IMR-90 (cell line): ENCODE measurements around the gene FAM83E. TPM values are rescaled to one million over a fixed set of nuclear protein-coding genes. Genes with fewer than 3 reads are reported as not detected.

ENCODE experiments used
- ATAC-seq: fragments of 200-7000 bp; cut with Tn5 transposase; 2 replicates; pipeline ENCODE4 v1.9.1; 2020; ENCODE audit warnings: low read depth, mild to moderate bottlenecking, moderate library complexity
- BruUV-seq: library from RNA; stranded (reverse); fragments of 400-500 nt; replicated peaks from 2 replicates; lab custom pipeline; 2021; lab: Mats Ljungman, UMichigan
- CTCF ChIA-PET: fragments of 300-600 bp; formaldehyde crosslinking; extraction: SDS; loops from one replicate; lab custom pipeline; 2021; ENCODE audit warnings: antibody characterized with exemption; lab: Yijun Ruan, JAX
- POLR2A ChIA-PET: fragments of 300-600 bp; sonication (Branson Sonifier 250); formaldehyde crosslinking; loops from one replicate; lab custom pipeline; 2022; ENCODE audit warnings: antibody characterized with exemption; ENCODE audit not compliant: unreplicated experiment; lab: Charles Lee
- DNase-seq: peaks from one replicate; pipeline ENCODE4 v3.0.0; 2013
- H2AFZ ChIP-seq: replicated peaks from 2 replicates; pipeline ENCODE3; 2013; ENCODE audit warnings: low read length, mild to moderate bottlenecking; ENCODE audit not compliant: poor library complexity
- H2AK5ac ChIP-seq: 2 replicates; pipeline ENCODE4 v1.6.1; 2013; ENCODE audit warnings: low read depth, low read length, inconsistent platforms
- H2AK9ac ChIP-seq: replicated peaks from 2 replicates; pipeline ENCODE3; 2013; ENCODE audit warnings: mild to moderate bottlenecking, low read depth, low read length, moderate library complexity; ENCODE audit not compliant: poor library complexity
- H2BK120ac ChIP-seq: 2 replicates; pipeline ENCODE4 v1.6.1; 2013; ENCODE audit warnings: low read depth, low read length, inconsistent platforms
- H2BK15ac ChIP-seq: 3 replicates; pipeline ENCODE4 v1.6.1; 2013; ENCODE audit warnings: low read depth, low read length, inconsistent platforms
- H2BK20ac ChIP-seq: 2 replicates; pipeline ENCODE4 v1.6.1; 2013; ENCODE audit warnings: low read depth, mild to moderate bottlenecking, inconsistent platforms, low read length, moderate library complexity
- H2BK5ac ChIP-seq: 2 replicates; pipeline ENCODE4 v1.6.1; 2013; ENCODE audit warnings: mild to moderate bottlenecking, low read depth, low read length, inconsistent platforms; ENCODE audit not compliant: poor library complexity, severe bottlenecking
- H3K14ac ChIP-seq: replicated peaks from 2 replicates; pipeline ENCODE4 v1.6.1; 2013; ENCODE audit warnings: low read depth, low read length, inconsistent platforms
- H3K18ac ChIP-seq: 2 replicates; pipeline ENCODE4 v1.6.1; 2013; ENCODE audit warnings: low read depth, low read length, control low read depth
- H3K23ac ChIP-seq: 2 replicates; pipeline ENCODE4 v1.6.1; 2013; ENCODE audit warnings: low read depth, low read length, inconsistent platforms
- H3K27ac ChIP-seq: 2 replicates; pipeline ENCODE4 v1.5.1; 2013; ENCODE audit warnings: mild to moderate bottlenecking, control low read depth, low read length; ENCODE audit not compliant: insufficient read depth
- H3K27me3 ChIP-seq: 2 replicates; pipeline ENCODE4 v1.6.1; 2013; ENCODE audit warnings: low read length; ENCODE audit not compliant: control insufficient read depth, insufficient read depth
- H3K36me3 ChIP-seq: 2 replicates; pipeline ENCODE4 v1.6.1; 2013; ENCODE audit warnings: low read length, mixed read lengths; ENCODE audit not compliant: control insufficient read depth, insufficient read depth
- H3K4ac ChIP-seq: 2 replicates; pipeline ENCODE4 v1.6.1; 2013; ENCODE audit warnings: low read depth, low read length, inconsistent platforms
- H3K4me1 ChIP-seq: 2 replicates; pipeline ENCODE4 v1.6.1; 2013; ENCODE audit warnings: low read length, mixed read lengths; ENCODE audit not compliant: control insufficient read depth, insufficient read depth
- H3K4me2 ChIP-seq: 2 replicates; pipeline ENCODE4 v1.6.1; 2013; ENCODE audit warnings: low read depth, mild to moderate bottlenecking, control low read depth, low read length, moderate library complexity
- H3K4me3 ChIP-seq: 2 replicates; pipeline ENCODE4 v1.5.1; 2013; ENCODE audit warnings: low read depth, mild to moderate bottlenecking, control low read depth, low read length, moderate library complexity; ENCODE audit not compliant: insufficient read depth
- H3K56ac ChIP-seq: 2 replicates; pipeline ENCODE4 v1.6.1; 2013; ENCODE audit warnings: low read length, inconsistent platforms; ENCODE audit not compliant: insufficient read depth; ENCODE audit errors: extremely low read depth
- H3K79me1 ChIP-seq, 2 experiments: 2 replicates each; pipeline ENCODE4 v1.6.1; 2013; ENCODE audit warnings: low read length in 2 of 2, inconsistent platforms in 1 of 2, low read depth in 1 of 2
- H3K9ac ChIP-seq: 2 replicates; pipeline ENCODE4 v1.6.1; 2013; ENCODE audit warnings: low read depth, low read length, control low read depth
- H3K9me1 ChIP-seq: 2 replicates; pipeline ENCODE4 v1.6.1; 2013; ENCODE audit warnings: low read length, inconsistent platforms; ENCODE audit not compliant: insufficient read depth
- H3K9me3 ChIP-seq: 2 replicates; pipeline ENCODE4 v1.6.1; 2013; ENCODE audit warnings: low read length; ENCODE audit not compliant: control insufficient read depth, insufficient read depth
- H4K20me1 ChIP-seq: 2 replicates; pipeline ENCODE4 v1.6.1; 2013; ENCODE audit warnings: low read length, inconsistent platforms; ENCODE audit not compliant: insufficient read depth
- H4K5ac ChIP-seq: 2 replicates; pipeline ENCODE4 v1.6.1; 2013; ENCODE audit warnings: mild to moderate bottlenecking, low read depth, low read length, control low read depth
- H4K8ac ChIP-seq, 2 experiments: 2 replicates each; pipeline ENCODE4 v1.6.1; 2013; ENCODE audit warnings: low read depth in 2 of 2, low read length in 2 of 2, control low read depth in 1 of 2, inconsistent platforms in 1 of 2
- H4K91ac ChIP-seq: 2 replicates; pipeline ENCODE4 v1.6.1; 2013; ENCODE audit warnings: low read depth, low read length, inconsistent platforms; ENCODE audit not compliant: insufficient read depth
- BHLHE40 ChIP-seq: fragments of 150-350 bp; IDR thresholded peaks from 2 replicates; pipeline ENCODE4 v1.6.1; 2016; ENCODE audit warnings: mild to moderate bottlenecking, low read depth, low read length
- CEBPB ChIP-seq: IDR thresholded peaks from 2 replicates; pipeline ENCODE4 v1.6.1; 2012; ENCODE audit warnings: low read depth, low read length, improper control_type of control experiment
- CHD1 ChIP-seq: IDR thresholded peaks from 2 replicates; pipeline ENCODE4 v1.6.1; 2012; ENCODE audit warnings: low read depth, low read length, improper control_type of control experiment
- FOS ChIP-seq: fragments of 150-350 bp; IDR thresholded peaks from 2 replicates; pipeline ENCODE4 v1.6.1; 2016; ENCODE audit warnings: low read depth, low read length
- MAFK ChIP-seq: IDR thresholded peaks from 2 replicates; pipeline ENCODE4 v1.6.1; 2012; ENCODE audit warnings: low read depth, low read length, improper control_type of control experiment
- MAZ ChIP-seq: IDR thresholded peaks from 2 replicates; pipeline ENCODE4 v1.6.1; 2012; ENCODE audit warnings: low read depth, mild to moderate bottlenecking, low read length, improper control_type of control experiment, moderate library complexity, borderline replicate concordance
- MXI1 ChIP-seq: IDR thresholded peaks from 2 replicates; pipeline ENCODE4 v1.6.1; 2012; ENCODE audit warnings: low read depth, mild to moderate bottlenecking, low read length, moderate library complexity, borderline replicate concordance
- NFE2L2 ChIP-seq: fragments of 150-350 bp; IDR thresholded peaks from 2 replicates; pipeline ENCODE4 v1.6.1; 2016; ENCODE audit warnings: low read depth, mild to moderate bottlenecking, low read length
- POLR2A ChIP-seq: IDR thresholded peaks from 2 replicates; pipeline ENCODE4 v1.6.1; 2012; ENCODE audit warnings: mild to moderate bottlenecking, low read depth, low read length
- RAD21 ChIP-seq: IDR thresholded peaks from 2 replicates; pipeline ENCODE4 v1.6.1; 2012; ENCODE audit warnings: low read length, improper control_type of control experiment
- RCOR1 ChIP-seq: IDR thresholded peaks from 2 replicates; pipeline ENCODE4 v1.6.1; 2012; ENCODE audit warnings: mild to moderate bottlenecking, low read length, improper control_type of control experiment; ENCODE audit not compliant: insufficient replicate concordance
- RFX5 ChIP-seq: IDR thresholded peaks from 2 replicates; pipeline ENCODE4 v1.8.0; 2012; ENCODE audit warnings: low read depth, mild to moderate bottlenecking, low read length, moderate library complexity
- SMC3 ChIP-seq: fragments of 150-350 bp; IDR thresholded peaks from 2 replicates; pipeline ENCODE4 v1.6.1; 2016; ENCODE audit warnings: low read depth, mild to moderate bottlenecking, antibody characterized with exemption, low read length, moderate library complexity
- WGBS, 2 experiments: methylation state at CpG; one replicate each; pipeline versions ENCODE4 v1.1.5 to v1.1.7; 2013; ENCODE audit warnings: missing lambda C conversion rate in 2 of 2; ENCODE audit not compliant: insufficient read length in 1 of 2; ENCODE audit errors: extremely low coverage in 2 of 2; 5-methylcytosine and 5-hydroxymethylcytosine counted together
- dilution Hi-C: fragments of 300-500 bp; cut with HindIII; formaldehyde crosslinking; loops from one replicate; pipeline ENCODE4 v1.14.3; 2018; ENCODE audit warnings: low sequenced_read_pairs; ENCODE audit not compliant: unreplicated experiment
- in situ Hi-C: fragments of 300-500 bp; cut with MboI; formaldehyde crosslinking; loops from 3 replicates; pipeline ENCODE4 v1.14.3; 2019; ENCODE audit warnings: low sequenced_read_pairs, inconsistent platforms, mixed read lengths
- intact Hi-C: fragments of 100-400 bp; cut with micrococcal nuclease; formaldehyde crosslinking; loops from 2 replicates; pipeline ENCODE4 v1.10.0; 2022
- polyA plus RNA-seq, 3 experiments: library from polyadenylated mRNA; depleted of rRNA; stranded (reverse); fragments of >200 nt; gene quantifications; 2 replicates each; pipeline ENCODE4 v1.2.3, GENCODE V29; 2012; ENCODE audit warnings: low replicate concordance in 1 of 3
- total RNA-seq: library from RNA; depleted of rRNA; stranded (reverse); fragments of >200 nt; gene quantifications from 2 replicates; pipeline ENCODE4 v1.2.3, GENCODE V29; 2012
- TF ChIP-seq, protein P1 (sequence below): fragments of 150-350 bp; IDR thresholded peaks from 2 replicates; pipeline ENCODE4 v1.6.1; 2017; ENCODE audit warnings: mild to moderate bottlenecking, antibody characterized with exemption, low read length, low read depth
- TF ChIP-seq, protein P2 (sequence below): fragments of 150-350 bp; IDR thresholded peaks from 2 replicates; pipeline ENCODE4 v1.6.1; 2016; ENCODE audit warnings: low read depth, mild to moderate bottlenecking, low read length, moderate library complexity, borderline replicate concordance
- TF ChIP-seq, protein P3 (sequence below): conservative IDR thresholded peaks from 2 replicates; pipeline ENCODE4 v1.5.1; 2012; ENCODE audit warnings: mild to moderate bottlenecking, low read depth, low read length, improper control_type of control experiment

The FAM83E gene
- total and polyA plus RNA-seq, 2 of the 4 experiments (the other 2 are of a cell fraction), result 0.05 to 0.36 TPM

DNA sequence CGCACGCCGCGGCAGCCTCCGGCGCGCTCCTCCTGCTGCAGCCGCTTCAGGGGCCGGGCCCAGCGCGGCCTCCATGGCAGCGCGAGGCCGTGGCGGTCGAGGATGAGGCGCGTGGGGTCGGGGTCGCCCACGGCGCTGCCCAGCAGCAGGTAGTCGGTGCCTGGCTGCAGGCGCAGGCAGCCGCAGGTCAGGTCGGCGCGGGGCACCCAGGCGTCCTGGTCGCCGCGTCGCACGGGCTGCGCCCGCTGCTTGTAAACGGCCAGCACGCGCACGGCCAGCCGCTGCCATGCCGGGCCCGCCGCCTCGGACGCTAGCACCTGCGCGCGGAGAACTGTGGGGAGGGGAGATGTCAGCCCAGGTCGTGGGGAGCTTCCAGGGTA lies 46.8 kb upstream of the FAM83E start:
- ChIA-PET CTCF (no interaction called here), POLR2A (no interaction called here)
- dilution Hi-C loops (no loop called here), intact Hi-C loops (no loop called here), in situ Hi-C loops (no loop called here)
- peaks cover 2% of the 10 kb centered on the region for H3K4me1 ChIP-seq
- H3K9me1 ChIP-seq, result peaks cover 3% of the 10 kb centered on the region; the same call in 1 of the 2 replicates
- ATAC-seq (no peak), DNase-seq (no peak)
- peaks cover under 1% of the 10 kb centered on the region; the same call in 1 of the 2 replicates for H3K27me3 ChIP-seq
- no peak overlapping the region for H2BK5ac ChIP-seq
- H3K56ac ChIP-seq, result no peak overlapping the region
- H3K4me2 ChIP-seq, result no peak overlapping the region
- no peak overlapping the region for H2BK20ac ChIP-seq
- H4K91ac ChIP-seq, result no peak overlapping the region
- H3K9ac ChIP-seq, result no peak overlapping the region
- no peaks in the 10 kb centered on the region for H3K36me3 ChIP-seq
- H3K18ac ChIP-seq, result no peak overlapping the region
- no peak overlapping the region for H3K23ac ChIP-seq
- H2AK5ac ChIP-seq, result no peak overlapping the region
- no peaks in the 10 kb centered on the region for H3K9me3 ChIP-seq
- no TSS peak for BruUV-seq
- H3K27ac ChIP-seq, result no peak overlapping the region
- H2BK15ac ChIP-seq, result no peak overlapping the region
- no peaks in the 10 kb centered on the region for H4K20me1 ChIP-seq
- H3K14ac ChIP-seq, result no peak overlapping the region
- no peaks in the 10 kb centered on the region for H3K79me1 ChIP-seq
- H2AK9ac ChIP-seq, result no peak overlapping the region
- H2AFZ ChIP-seq, result no peak overlapping the region
- H3K4me3 ChIP-seq, result no peak overlapping the region
- 94% methylated on average over 23 of the region's 50 CpGs; no CpG with 5 or more reads in 1 of the 2 experiments for WGBS, 2 experiments
- no peak overlapping the region for H2BK120ac ChIP-seq
- H4K5ac ChIP-seq, result no peak overlapping the region
- no peak overlapping the region for H3K4ac ChIP-seq
- H4K8ac ChIP-seq, result no peak overlapping the region
- TF ChIP-seq RAD21 (no peak), CEBPB (no peak), RCOR1 (no peak), POLR2A (no peak), BHLHE40 (no peak), SMC3 (no peak), CHD1 (no peak), MXI1 (no peak), RFX5 (no peak), MAZ (no peak), FOS (no peak), NFE2L2 (no peak), MAFK (no peak)
- TF ChIP-seq, protein P1, sequence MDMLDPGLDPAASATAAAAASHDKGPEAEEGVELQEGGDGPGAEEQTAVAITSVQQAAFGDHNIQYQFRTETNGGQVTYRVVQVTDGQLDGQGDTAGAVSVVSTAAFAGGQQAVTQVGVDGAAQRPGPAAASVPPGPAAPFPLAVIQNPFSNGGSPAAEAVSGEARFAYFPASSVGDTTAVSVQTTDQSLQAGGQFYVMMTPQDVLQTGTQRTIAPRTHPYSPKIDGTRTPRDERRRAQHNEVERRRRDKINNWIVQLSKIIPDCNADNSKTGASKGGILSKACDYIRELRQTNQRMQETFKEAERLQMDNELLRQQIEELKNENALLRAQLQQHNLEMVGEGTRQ, result no peak
- TF ChIP-seq, protein P2, sequence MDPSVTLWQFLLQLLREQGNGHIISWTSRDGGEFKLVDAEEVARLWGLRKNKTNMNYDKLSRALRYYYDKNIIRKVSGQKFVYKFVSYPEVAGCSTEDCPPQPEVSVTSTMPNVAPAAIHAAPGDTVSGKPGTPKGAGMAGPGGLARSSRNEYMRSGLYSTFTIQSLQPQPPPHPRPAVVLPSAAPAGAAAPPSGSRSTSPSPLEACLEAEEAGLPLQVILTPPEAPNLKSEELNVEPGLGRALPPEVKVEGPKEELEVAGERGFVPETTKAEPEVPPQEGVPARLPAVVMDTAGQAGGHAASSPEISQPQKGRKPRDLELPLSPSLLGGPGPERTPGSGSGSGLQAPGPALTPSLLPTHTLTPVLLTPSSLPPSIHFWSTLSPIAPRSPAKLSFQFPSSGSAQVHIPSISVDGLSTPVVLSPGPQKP, result no peak
- TF ChIP-seq, protein P3, sequence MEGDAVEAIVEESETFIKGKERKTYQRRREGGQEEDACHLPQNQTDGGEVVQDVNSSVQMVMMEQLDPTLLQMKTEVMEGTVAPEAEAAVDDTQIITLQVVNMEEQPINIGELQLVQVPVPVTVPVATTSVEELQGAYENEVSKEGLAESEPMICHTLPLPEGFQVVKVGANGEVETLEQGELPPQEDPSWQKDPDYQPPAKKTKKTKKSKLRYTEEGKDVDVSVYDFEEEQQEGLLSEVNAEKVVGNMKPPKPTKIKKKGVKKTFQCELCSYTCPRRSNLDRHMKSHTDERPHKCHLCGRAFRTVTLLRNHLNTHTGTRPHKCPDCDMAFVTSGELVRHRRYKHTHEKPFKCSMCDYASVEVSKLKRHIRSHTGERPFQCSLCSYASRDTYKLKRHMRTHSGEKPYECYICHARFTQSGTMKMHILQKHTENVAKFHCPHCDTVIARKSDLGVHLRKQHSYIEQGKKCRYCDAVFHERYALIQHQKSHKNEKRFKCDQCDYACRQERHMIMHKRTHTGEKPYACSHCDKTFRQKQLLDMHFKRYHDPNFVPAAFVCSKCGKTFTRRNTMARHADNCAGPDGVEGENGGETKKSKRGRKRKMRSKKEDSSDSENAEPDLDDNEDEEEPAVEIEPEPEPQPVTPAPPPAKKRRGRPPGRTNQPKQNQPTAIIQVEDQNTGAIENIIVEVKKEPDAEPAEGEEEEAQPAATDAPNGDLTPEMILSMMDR, result no peak
